ENCODE measurements around the gene TMED8.

The TMED8 gene

DNA sequence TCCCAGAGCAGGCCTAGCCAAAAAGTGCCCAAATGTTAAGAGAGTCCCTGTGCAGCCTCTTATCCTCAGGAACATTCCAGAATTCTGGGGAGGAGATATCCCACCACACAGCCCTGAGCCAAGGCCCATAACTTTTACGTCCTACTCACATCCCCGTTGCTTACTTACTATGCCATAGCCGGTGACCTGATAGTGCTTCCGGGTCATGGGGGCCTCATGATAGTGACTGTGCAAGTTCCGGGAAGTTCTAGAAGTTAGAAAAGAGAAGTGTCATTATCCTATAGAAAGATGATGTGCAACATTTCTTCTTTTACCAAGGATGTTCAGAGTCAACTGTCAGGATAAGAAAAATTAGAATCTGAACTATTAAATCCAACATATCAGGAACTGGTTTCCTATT, 90.3 kb downstream of the TMED8 start:
- H3K9ac ChIP-seq (ENCODE audit: low read depth, low read length), result no peak overlapping the region
- H3K36me3 ChIP-seq (ENCODE audit: insufficient read depth, low read depth, low read length), result peaks cover 58% of the 10 kb centered on the region
- H3K27me3 ChIP-seq (ENCODE audit: insufficient read depth, low read length), result no peaks in the 10 kb centered on the region
- H3K27ac ChIP-seq (ENCODE audit: low read length), result no peak overlapping the region
- H3K4me3 ChIP-seq (ENCODE audit: low read length), result no peak overlapping the region
- no peaks in the 10 kb centered on the region for H3K9me3 ChIP-seq (ENCODE audit: insufficient read depth, low read depth, low read length)
- H3K4me1 ChIP-seq (ENCODE audit: insufficient read depth, low read length), result no peaks in the 10 kb centered on the region
